Gastrocnemius medialis (tissue), 4 donors: Measurements from ENCODE around the gene UHRF1.
"Not testable (repeated sequence)": the region's sequence is repeated elsewhere in the genome, so short reads cannot be mapped to it uniquely, and the experiment has no call there.

ENCODE experiments used
- CTCF ChIP-seq, 5 experiments: fragments of 450-650 bp in 3 of 5; fragments of 200-600 bp in 2 of 5; sonication (generic) in 2 of 5; IDR thresholded peaks in 4 of 5; conservative IDR thresholded peaks in 1 of 5; 1 replicate in 4 of 5; 2 replicates in 1 of 5; pipeline ENCODE4 v1.5.1; 2016 to 2019; ENCODE audit warnings: antibody characterized with exemption in 5 of 5, mild to moderate bottlenecking in 3 of 5, moderate library complexity in 3 of 5
- POLR2A ChIP-seq, 2 donors: fragments of 450-650 bp; IDR thresholded peaks; one replicate each; pipeline ENCODE4 v1.6.1; 2017; ENCODE audit warnings: antibody characterized with exemption in 2 of 2, mild to moderate bottlenecking in 2 of 2, moderate library complexity in 2 of 2

- TF ChIP-seq CTCF (IDR thresholded peaks at IDR 0.05 in 4 of 5, conservative IDR thresholded peaks at IDR 0.05 in 1 of 5); POLR2A (IDR thresholded peaks at IDR 0.05): not testable (repeated sequence)
Observed at GRCh38 chr19:4938461-4938860, 29.2 kb downstream of the UHRF1 start.
